Measurements from ENCODE around the gene TPD52L3.

Gene TPD52L3

GRCh38 chr9:6328103-6328502, at the start of gene TPD52L3:
Gene TPD52L3, plus strand, starts transcription at chr9:6328375. Its CDS starts 221 bp downstream, at chr9:6328596.
- Histone ChIP-seq H4K20me1 (ENCODE audit: insufficient read depth, low read length) (no peaks in the 10 kb centered on the region), H3K27ac (ENCODE audit: low read length) (no peak within 1 kb of the TSS), H3K9me3 (ENCODE audit: insufficient read depth, low read length, severe bottlenecking) (no peaks in the 10 kb centered on the region), H3K4me1 (ENCODE audit: insufficient read depth, low read length) (no peaks in the 10 kb centered on the region), H3K36me3 (ENCODE audit: insufficient read depth, low read length) (no peaks in the 10 kb centered on the region), H3K4me3 (ENCODE audit: low read depth in 1 of 2, low read length in 2 of 2) (no peak within 1 kb of the TSS), H3K4me2 (ENCODE audit: insufficient read depth, low read length) (no peak within 1 kb of the TSS), H3K27me3 (ENCODE audit: insufficient read depth, low read length, poor library complexity) (no peaks in the 10 kb centered on the region), H3K79me2 (ENCODE audit: insufficient read depth, low read length) (no peaks in the 10 kb centered on the region), H3K9ac (ENCODE audit: low read depth, low read length) (no peak within 1 kb of the TSS), H2AFZ (ENCODE audit: low read depth, low read length) (no peak within 1 kb of the TSS)
- no peak for ATAC-seq (ENCODE audit: insufficient read depth, low read depth)
- DNase-seq, result no peak
- TF ChIP-seq, protein P1, sequence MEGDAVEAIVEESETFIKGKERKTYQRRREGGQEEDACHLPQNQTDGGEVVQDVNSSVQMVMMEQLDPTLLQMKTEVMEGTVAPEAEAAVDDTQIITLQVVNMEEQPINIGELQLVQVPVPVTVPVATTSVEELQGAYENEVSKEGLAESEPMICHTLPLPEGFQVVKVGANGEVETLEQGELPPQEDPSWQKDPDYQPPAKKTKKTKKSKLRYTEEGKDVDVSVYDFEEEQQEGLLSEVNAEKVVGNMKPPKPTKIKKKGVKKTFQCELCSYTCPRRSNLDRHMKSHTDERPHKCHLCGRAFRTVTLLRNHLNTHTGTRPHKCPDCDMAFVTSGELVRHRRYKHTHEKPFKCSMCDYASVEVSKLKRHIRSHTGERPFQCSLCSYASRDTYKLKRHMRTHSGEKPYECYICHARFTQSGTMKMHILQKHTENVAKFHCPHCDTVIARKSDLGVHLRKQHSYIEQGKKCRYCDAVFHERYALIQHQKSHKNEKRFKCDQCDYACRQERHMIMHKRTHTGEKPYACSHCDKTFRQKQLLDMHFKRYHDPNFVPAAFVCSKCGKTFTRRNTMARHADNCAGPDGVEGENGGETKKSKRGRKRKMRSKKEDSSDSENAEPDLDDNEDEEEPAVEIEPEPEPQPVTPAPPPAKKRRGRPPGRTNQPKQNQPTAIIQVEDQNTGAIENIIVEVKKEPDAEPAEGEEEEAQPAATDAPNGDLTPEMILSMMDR (IDR thresholded peaks at IDR 0.05; ENCODE audit: borderline replicate concordance, extremely low read depth, low read length, poor library complexity, severe bottlenecking), result no peak
- TF ChIP-seq EZH2 (IDR thresholded peaks at IDR 0.05; ENCODE audit: borderline replicate concordance, low read depth, low read length, severe bottlenecking), result no peak

DNA sequence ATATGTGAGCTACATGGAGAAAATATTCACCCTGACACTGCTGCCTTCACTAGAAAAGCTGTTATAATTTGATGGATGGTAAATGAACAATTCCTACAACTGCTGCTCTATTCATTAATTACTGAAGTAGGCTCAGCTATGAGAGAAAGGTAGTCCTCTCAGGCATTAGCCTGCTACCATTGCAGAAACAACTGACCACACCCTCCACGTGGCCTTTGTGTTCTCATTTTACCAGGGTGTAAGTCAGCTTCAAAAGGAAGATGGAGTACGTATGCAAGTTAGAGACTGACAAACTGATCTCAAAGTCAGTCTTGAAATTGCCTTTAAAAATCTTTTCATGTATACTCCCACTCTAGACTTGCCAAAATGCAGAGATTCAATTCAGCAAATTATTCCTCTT, 26.3 kb upstream of the TPD52L3 start:
- Histone ChIP-seq H3K4me3 (ENCODE audit: low read depth in 1 of 2, low read length in 2 of 2) (no peak overlapping the region), H3K4me1 (ENCODE audit: insufficient read depth, low read length) (no peaks in the 10 kb centered on the region), H3K4me2 (ENCODE audit: insufficient read depth, low read length) (no peak overlapping the region), H2AFZ (ENCODE audit: low read depth, low read length) (no peak overlapping the region), H3K36me3 (ENCODE audit: insufficient read depth, low read length) (no peaks in the 10 kb centered on the region), H3K79me2 (ENCODE audit: insufficient read depth, low read length) (no peaks in the 10 kb centered on the region), H3K9me3 (ENCODE audit: insufficient read depth, low read length, severe bottlenecking) (no peaks in the 10 kb centered on the region), H4K20me1 (ENCODE audit: insufficient read depth, low read length) (no peaks in the 10 kb centered on the region), H3K9ac (ENCODE audit: low read depth, low read length) (no peak overlapping the region), H3K27ac (ENCODE audit: low read length) (no peak overlapping the region), H3K27me3 (ENCODE audit: insufficient read depth, low read length, poor library complexity) (peaks cover 3% of the 10 kb centered on the region)
- ATAC-seq (ENCODE audit: insufficient read depth, low read depth) (no peak), DNase-seq (no peak)
- TF ChIP-seq, protein P1 (IDR thresholded peaks at IDR 0.05; ENCODE audit: borderline replicate concordance, extremely low read depth, low read length, poor library complexity, severe bottlenecking), result no peak
- no peak for TF ChIP-seq EZH2 (IDR thresholded peaks at IDR 0.05; ENCODE audit: borderline replicate concordance, low read depth, low read length, severe bottlenecking)

DNA sequence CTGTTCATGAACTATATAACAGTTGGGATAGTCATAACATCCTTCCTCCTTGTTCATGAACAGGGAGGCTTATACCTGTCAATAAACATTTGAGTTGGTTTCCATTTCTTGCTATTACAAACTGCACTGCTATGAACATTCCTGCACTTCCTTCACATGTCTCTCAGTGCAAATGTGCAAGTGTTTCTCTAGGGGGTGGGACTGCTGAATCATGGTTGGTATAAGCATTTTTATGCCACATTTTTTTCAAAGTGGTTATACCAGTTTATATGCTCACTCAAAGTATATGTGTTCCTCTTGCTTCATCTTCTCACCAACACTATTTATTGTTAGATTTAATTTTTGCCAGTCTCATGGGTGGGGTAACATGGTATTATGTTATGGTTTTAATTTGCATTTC, 25.8 kb upstream of the TPD52L3 start:
- no peak overlapping the region for H3K9ac ChIP-seq (ENCODE audit: low read depth, low read length)
- H3K4me2 ChIP-seq (ENCODE audit: insufficient read depth, low read length), result no peak overlapping the region
- H3K79me2 ChIP-seq (ENCODE audit: insufficient read depth, low read length), result no peaks in the 10 kb centered on the region
- no peaks in the 10 kb centered on the region for H3K4me1 ChIP-seq (ENCODE audit: insufficient read depth, low read length)
- TF ChIP-seq, protein P1 (IDR thresholded peaks at IDR 0.05; ENCODE audit: borderline replicate concordance, extremely low read depth, low read length, poor library complexity, severe bottlenecking), result no peak
- TF ChIP-seq EZH2 (IDR thresholded peaks at IDR 0.05; ENCODE audit: borderline replicate concordance, low read depth, low read length, severe bottlenecking), result no peak
- no peaks in the 10 kb centered on the region for H4K20me1 ChIP-seq (ENCODE audit: insufficient read depth, low read length)
- no peak overlapping the region for H3K4me3 ChIP-seq (ENCODE audit: low read depth in 1 of 2, low read length in 2 of 2)
- H3K27me3 ChIP-seq (ENCODE audit: insufficient read depth, low read length, poor library complexity), result peaks cover 3% of the 10 kb centered on the region
- H3K27ac ChIP-seq (ENCODE audit: low read length), result no peak overlapping the region
- H2AFZ ChIP-seq (ENCODE audit: low read depth, low read length), result no peak overlapping the region
- no peak for ATAC-seq (ENCODE audit: insufficient read depth, low read depth)
- no peak for DNase-seq
- H3K9me3 ChIP-seq (ENCODE audit: insufficient read depth, low read length, severe bottlenecking), result no peaks in the 10 kb centered on the region
- no peaks in the 10 kb centered on the region for H3K36me3 ChIP-seq (ENCODE audit: insufficient read depth, low read length)

- Histone ChIP-seq H2AFZ (ENCODE audit: low read depth, low read length) (no peak overlapping the region), H3K4me2 (ENCODE audit: insufficient read depth, low read length) (no peak overlapping the region), H3K36me3 (ENCODE audit: insufficient read depth, low read length) (no peaks in the 10 kb centered on the region), H3K4me3 (ENCODE audit: low read depth in 1 of 2, low read length in 2 of 2) (no peak overlapping the region), H3K27ac (ENCODE audit: low read length) (no peak overlapping the region), H4K20me1 (ENCODE audit: insufficient read depth, low read length) (no peaks in the 10 kb centered on the region), H3K9me3 (ENCODE audit: insufficient read depth, low read length, severe bottlenecking) (no peaks in the 10 kb centered on the region), H3K9ac (ENCODE audit: low read depth, low read length) (no peak overlapping the region), H3K27me3 (ENCODE audit: insufficient read depth, low read length, poor library complexity) (peaks cover 6% of the 10 kb centered on the region), H3K4me1 (ENCODE audit: insufficient read depth, low read length) (no peaks in the 10 kb centered on the region), H3K79me2 (ENCODE audit: insufficient read depth, low read length) (no peaks in the 10 kb centered on the region)
- ATAC-seq (ENCODE audit: insufficient read depth, low read depth) (no peak), DNase-seq (no peak)
- TF ChIP-seq, protein P1 (IDR thresholded peaks at IDR 0.05; ENCODE audit: borderline replicate concordance, extremely low read depth, low read length, poor library complexity, severe bottlenecking), result no peak
- no peak for TF ChIP-seq EZH2 (IDR thresholded peaks at IDR 0.05; ENCODE audit: borderline replicate concordance, low read depth, low read length, severe bottlenecking)
These were observed 23.9 kb upstream of the TPD52L3 start for GRCh38 chr9:6304232-6304631.
